DND-41 (cell line): ENCODE results near the gene PDS5B.

ENCODE experiments used
- ATAC-seq: fragments of 200-7000 bp; cut with Tn5 transposase; 3 replicates; pipeline ENCODE4 v1.9.1; 2021; ENCODE audit warnings: low read depth; ENCODE audit not compliant: insufficient read depth
- DNase-seq: peaks from one replicate; pipeline ENCODE4 v3.0.0-alpha.2; 2020
- H2AFZ ChIP-seq: 2 replicates; pipeline ENCODE4 v1.6.0; 2012; ENCODE audit warnings: low read depth, low read length
- H3K27ac ChIP-seq: 2 replicates; pipeline ENCODE4 v1.5.1; 2012; ENCODE audit warnings: low read length, inconsistent platforms
- H3K27me3 ChIP-seq: fragments of 200-600 bp; sonication (generic); 2 replicates; pipeline ENCODE4 v1.6.0; 2012; ENCODE audit warnings: low read length, mild to moderate bottlenecking, inconsistent platforms; ENCODE audit not compliant: insufficient read depth, poor library complexity
- H3K36me3 ChIP-seq: 2 replicates; pipeline ENCODE4 v1.5.1; 2012; ENCODE audit warnings: low read length, inconsistent platforms; ENCODE audit not compliant: insufficient read depth
- H3K4me1 ChIP-seq: 2 replicates; pipeline ENCODE4 v1.5.1; 2012; ENCODE audit warnings: mild to moderate bottlenecking, low read length; ENCODE audit not compliant: insufficient read depth
- H3K4me2 ChIP-seq: 2 replicates; pipeline ENCODE4 v1.6.0; 2012; ENCODE audit warnings: mild to moderate bottlenecking, moderate library complexity, low read length, inconsistent platforms; ENCODE audit not compliant: insufficient read depth
- H3K4me3 ChIP-seq, 2 experiments: fragments of 200-600 bp in 1 of 2; shearing (Covaris generic) in 1 of 2; 2 replicates each; pipeline ENCODE4 v1.5.1; 2012 to 2016; ENCODE audit warnings: inconsistent platforms in 2 of 2, low read length in 2 of 2, mild to moderate bottlenecking in 2 of 2, low read depth in 1 of 2, moderate library complexity in 1 of 2
- H3K79me2 ChIP-seq: 2 replicates; pipeline ENCODE4 v1.6.0; 2012; ENCODE audit warnings: low read length, inconsistent platforms; ENCODE audit not compliant: insufficient read depth
- H3K9ac ChIP-seq: 2 replicates; pipeline ENCODE4 v1.6.0; 2012; ENCODE audit warnings: low read depth, mild to moderate bottlenecking, inconsistent platforms, low read length, moderate library complexity
- H3K9me3 ChIP-seq: 2 replicates; pipeline ENCODE4 v1.5.1; 2012; ENCODE audit warnings: low read length, moderate library complexity, mild to moderate bottlenecking, inconsistent platforms; ENCODE audit not compliant: insufficient read depth, severe bottlenecking
- H4K20me1 ChIP-seq: 2 replicates; pipeline ENCODE4 v1.6.0; 2012; ENCODE audit warnings: low read length; ENCODE audit not compliant: insufficient read depth
- EZH2 ChIP-seq: IDR thresholded peaks from 3 replicates; pipeline ENCODE4 v1.6.1; 2012; ENCODE audit warnings: borderline replicate concordance, low read depth, mild to moderate bottlenecking, moderate library complexity, low read length, inconsistent platforms; ENCODE audit not compliant: severe bottlenecking
- TF ChIP-seq, protein P1 (sequence below): IDR thresholded peaks from 2 replicates; pipeline ENCODE4 v1.5.1; 2012; ENCODE audit warnings: borderline replicate concordance, low read length, moderate library complexity, mild to moderate bottlenecking; ENCODE audit not compliant: poor library complexity, severe bottlenecking; ENCODE audit errors: extremely low read depth

The PDS5B gene

DNA sequence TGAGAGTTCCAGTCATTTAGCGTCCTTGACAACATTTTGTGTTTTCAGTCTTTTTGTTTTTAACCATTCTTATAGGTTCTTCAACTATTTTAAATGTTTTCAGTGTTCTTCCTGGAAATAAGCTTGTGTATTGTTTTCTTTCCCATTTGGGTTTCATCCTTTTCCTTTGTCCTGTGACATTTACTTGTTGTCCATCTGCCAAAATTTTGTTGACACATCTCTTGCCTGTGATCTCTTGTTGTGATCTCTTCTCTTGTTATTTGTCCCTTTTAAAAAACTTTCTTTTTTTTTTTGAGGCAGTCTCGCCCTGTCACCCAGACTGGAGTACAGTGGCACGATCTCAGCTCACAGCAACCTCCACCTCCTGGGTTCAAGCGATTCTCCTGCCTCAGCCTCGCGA, 96.5 kb downstream of the PDS5B start:
- Histone ChIP-seq H3K27me3 (no peaks in the 10 kb centered on the region), H3K36me3 (peaks cover 69% of the 10 kb centered on the region), H3K9ac (no peak overlapping the region)

DNA sequence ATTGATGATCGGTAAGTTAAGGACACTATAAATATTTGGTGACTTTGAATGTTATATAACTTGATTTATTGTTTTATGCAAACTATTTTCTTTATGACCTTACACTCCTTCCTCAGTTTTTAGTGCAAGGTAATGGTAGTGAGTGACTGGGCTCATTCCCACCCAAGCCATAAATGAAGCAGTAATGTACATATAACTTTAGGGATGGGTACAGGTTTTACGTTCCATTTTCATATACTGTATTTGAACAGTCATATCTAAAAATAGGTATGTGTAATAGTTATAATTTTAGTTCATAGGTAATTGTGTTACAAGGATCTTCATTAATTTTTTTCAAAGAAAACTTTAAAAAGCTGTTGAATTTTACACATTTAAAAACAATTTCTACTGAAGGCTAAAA, 101.0 kb downstream of the PDS5B start:
- no peak for ATAC-seq

More for the DNA sequence above, 96.5 kb downstream of the PDS5B start:
- no peak overlapping the region for H2AFZ ChIP-seq
- H3K4me3 ChIP-seq, result no peak overlapping the region
- H3K4me2 ChIP-seq, result no peak overlapping the region
- H3K79me2 ChIP-seq, result peaks cover 4% of the 10 kb centered on the region; the same call in 1 of the 2 replicates
- no peak for ATAC-seq
- H3K27ac ChIP-seq, result no peak overlapping the region
- no peaks in the 10 kb centered on the region for H3K9me3 ChIP-seq
- H3K4me1 ChIP-seq, result no peaks in the 10 kb centered on the region
- DNase-seq, result no peak
- H4K20me1 ChIP-seq, result no peaks in the 10 kb centered on the region
- TF ChIP-seq, protein P1, sequence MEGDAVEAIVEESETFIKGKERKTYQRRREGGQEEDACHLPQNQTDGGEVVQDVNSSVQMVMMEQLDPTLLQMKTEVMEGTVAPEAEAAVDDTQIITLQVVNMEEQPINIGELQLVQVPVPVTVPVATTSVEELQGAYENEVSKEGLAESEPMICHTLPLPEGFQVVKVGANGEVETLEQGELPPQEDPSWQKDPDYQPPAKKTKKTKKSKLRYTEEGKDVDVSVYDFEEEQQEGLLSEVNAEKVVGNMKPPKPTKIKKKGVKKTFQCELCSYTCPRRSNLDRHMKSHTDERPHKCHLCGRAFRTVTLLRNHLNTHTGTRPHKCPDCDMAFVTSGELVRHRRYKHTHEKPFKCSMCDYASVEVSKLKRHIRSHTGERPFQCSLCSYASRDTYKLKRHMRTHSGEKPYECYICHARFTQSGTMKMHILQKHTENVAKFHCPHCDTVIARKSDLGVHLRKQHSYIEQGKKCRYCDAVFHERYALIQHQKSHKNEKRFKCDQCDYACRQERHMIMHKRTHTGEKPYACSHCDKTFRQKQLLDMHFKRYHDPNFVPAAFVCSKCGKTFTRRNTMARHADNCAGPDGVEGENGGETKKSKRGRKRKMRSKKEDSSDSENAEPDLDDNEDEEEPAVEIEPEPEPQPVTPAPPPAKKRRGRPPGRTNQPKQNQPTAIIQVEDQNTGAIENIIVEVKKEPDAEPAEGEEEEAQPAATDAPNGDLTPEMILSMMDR, result no peak
- TF ChIP-seq EZH2, result no peak

DNA sequence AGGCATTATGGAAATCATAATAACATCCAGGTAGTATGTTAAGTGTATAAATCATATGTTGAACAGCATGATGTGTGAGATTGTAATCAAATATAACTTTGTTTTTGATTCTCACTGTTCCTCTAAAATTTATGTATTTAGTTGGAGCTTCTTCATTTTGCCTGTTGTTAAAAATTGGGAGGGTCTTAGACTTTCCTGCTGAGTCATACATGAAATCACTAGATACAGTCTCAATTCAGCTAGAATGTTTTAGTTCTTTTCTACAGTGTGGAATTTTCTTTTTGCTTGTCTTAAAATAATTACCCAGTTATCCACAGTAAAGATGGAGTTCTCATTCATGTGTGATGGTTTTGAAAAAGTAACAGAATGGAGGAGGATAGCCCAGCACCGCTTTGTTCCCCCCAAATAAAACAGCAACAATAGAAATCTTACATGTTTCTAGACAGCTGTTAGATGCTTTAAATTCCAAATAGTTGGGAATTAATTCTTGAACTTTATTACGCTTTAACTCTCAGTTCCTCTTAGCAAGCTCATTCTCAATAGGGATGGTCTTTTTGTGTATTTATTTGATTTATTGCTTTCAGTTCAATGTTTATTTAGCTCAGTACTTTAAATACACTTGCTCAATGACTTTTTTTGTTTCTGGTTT, 109.5 kb downstream of the PDS5B start:
- DNase-seq, result no peak
- Histone ChIP-seq H3K9me3 (no peaks in the 10 kb centered on the region), H3K36me3 (peaks cover 45% of the 10 kb centered on the region), H3K4me1 (no peaks in the 10 kb centered on the region), H3K27ac (no peak overlapping the region), H3K4me2 (no peak overlapping the region), H3K79me2 (no peaks in the 10 kb centered on the region), H4K20me1 (no peaks in the 10 kb centered on the region), H2AFZ (no peak overlapping the region), H3K9ac (no peak overlapping the region), H3K27me3 (no peaks in the 10 kb centered on the region), H3K4me3 (no peak overlapping the region)
- no peak for TF ChIP-seq EZH2
- TF ChIP-seq, protein P1, result no peak
- no peak for ATAC-seq

More for the DNA sequence above, 101.0 kb downstream of the PDS5B start:
- H2AFZ ChIP-seq, result no peak overlapping the region
- H3K9me3 ChIP-seq, result no peaks in the 10 kb centered on the region
- TF ChIP-seq EZH2, result no peak
- TF ChIP-seq, protein P1, result no peak
- no peaks in the 10 kb centered on the region for H3K27me3 ChIP-seq
- H4K20me1 ChIP-seq, result no peaks in the 10 kb centered on the region
- peaks cover 2% of the 10 kb centered on the region; the same call in 1 of the 2 replicates for H3K79me2 ChIP-seq
- peaks cover 53% of the 10 kb centered on the region; the same call in 1 of the 2 replicates for H3K36me3 ChIP-seq
- H3K27ac ChIP-seq, result no peak overlapping the region
- H3K4me1 ChIP-seq, result no peaks in the 10 kb centered on the region
- H3K9ac ChIP-seq, result no peak overlapping the region
- no peak overlapping the region for H3K4me2 ChIP-seq
- no peak overlapping the region for H3K4me3 ChIP-seq
- no peak for DNase-seq
